Activated T-helper 9 cell treated with anti-CD3 and anti-CD28 coated beads, Interleukin-2, amount 50 U/mL, for 16 hours (primary cell): Measurements from ENCODE around the gene KRTAP3-2.

Source experiments
- DNase-seq: peaks from one replicate; pipeline ENCODE4 v3.0.0-alpha.2; 2020; ENCODE audit warnings: low read depth

The KRTAP3-2 gene

GRCh38 chr17:40963838-40964237 lies 35.9 kb downstream of the KRTAP3-2 start:
- DNase-seq, result no peak

- no peak for DNase-seq
Observed at GRCh38 chr17:40962059-40962561, 37.6 kb downstream of the KRTAP3-2 start.

- DNase-seq, result no peak
Observed at GRCh38 chr17:40961591-40961990, 38.1 kb downstream of the KRTAP3-2 start.

GRCh38 chr17:40960144-40960543 lies 39.6 kb downstream of the KRTAP3-2 start:
- DNase-seq, result no peak

- DNase-seq, result no peak
Observed at GRCh38 chr17:40958086-40958953, 41.4 kb downstream of the KRTAP3-2 start.

- DNase-seq, result no peak
Observed at GRCh38 chr17:40956401-40957254, 43.1 kb downstream of the KRTAP3-2 start.

GRCh38 chr17:40953881-40954280 lies 45.8 kb downstream of the KRTAP3-2 start:
- DNase-seq, result no peak

GRCh38 chr17:40952661-40953060 lies 47.0 kb downstream of the KRTAP3-2 start:
- DNase-seq, result no peak

GRCh38 chr17:40952154-40952553 lies 47.6 kb downstream of the KRTAP3-2 start:
- DNase-seq, result no peak

- DNase-seq, result no peak
Observed at GRCh38 chr17:40951011-40951622, 48.6 kb downstream of the KRTAP3-2 start.

GRCh38 chr17:40950176-40950575 lies 49.5 kb downstream of the KRTAP3-2 start:
- no peak for DNase-seq

- no peak for DNase-seq
Observed at GRCh38 chr17:40949418-40949817, 50.3 kb downstream of the KRTAP3-2 start.
